ENCODE results near the gene ZNFX1.

The ZNFX1 gene

GRCh38 chr20:49312661-49313060 is 34.8 kb upstream of the ZNFX1 start:
- Histone ChIP-seq H3K27me3 (ENCODE audit: insufficient read depth, poor library complexity, severe bottlenecking) (peaks cover 17% of the 10 kb centered on the region), H3K4me3 (replicated peaks; ENCODE audit: insufficient read depth, low read length) (no peak overlapping the region), H3K27ac (replicated peaks) (no peak overlapping the region)
- TF ChIP-seq GABPA (IDR thresholded peaks at IDR 0.05; ENCODE audit: low read depth) (no peak), CTCF (IDR thresholded peaks at IDR 0.05; ENCODE audit: insufficient read depth, low read length) (no peak), REST (IDR thresholded peaks at IDR 0.05; ENCODE audit: insufficient replicate concordance, low read depth) (no peak), SPI1 (IDR thresholded peaks at IDR 0.05; ENCODE audit: borderline replicate concordance, low read depth) (no peak), POLR2AphosphoS5 (IDR thresholded peaks at IDR 0.05; ENCODE audit: low read depth) (no peak)
- no peak for DNase-seq (ENCODE audit: low read depth in 1 of 2, low spot score in 1 of 2)

- no peaks in the 10 kb centered on the region for H3K27me3 ChIP-seq (ENCODE audit: insufficient read depth, poor library complexity, severe bottlenecking)
- no peak for TF ChIP-seq POLR2AphosphoS5 (IDR thresholded peaks at IDR 0.05; ENCODE audit: low read depth)
- no peak for TF ChIP-seq SPI1 (IDR thresholded peaks at IDR 0.05; ENCODE audit: borderline replicate concordance, low read depth)
- TF ChIP-seq GABPA (IDR thresholded peaks at IDR 0.05; ENCODE audit: low read depth): no peak
- TF ChIP-seq REST (IDR thresholded peaks at IDR 0.05; ENCODE audit: insufficient replicate concordance, low read depth): no peak
- no peak for TF ChIP-seq CTCF (IDR thresholded peaks at IDR 0.05; ENCODE audit: insufficient read depth, low read length)
- no peak overlapping the region for H3K4me3 ChIP-seq (replicated peaks; ENCODE audit: insufficient read depth, low read length)
- no peak for DNase-seq (ENCODE audit: low read depth in 1 of 2, low spot score in 1 of 2)
- H3K27ac ChIP-seq (replicated peaks): no peak overlapping the region
Observed at GRCh38 chr20:49310705-49311104, 32.8 kb upstream of the ZNFX1 start.

- Histone ChIP-seq H3K4me3 (replicated peaks; ENCODE audit: insufficient read depth, low read length) (no peak overlapping the region), H3K27me3 (ENCODE audit: insufficient read depth, poor library complexity, severe bottlenecking) (no peaks in the 10 kb centered on the region), H3K27ac (replicated peaks) (no peak overlapping the region)
- TF ChIP-seq CTCF (IDR thresholded peaks at IDR 0.05; ENCODE audit: insufficient read depth, low read length): no peak
- no peak for TF ChIP-seq SPI1 (IDR thresholded peaks at IDR 0.05; ENCODE audit: borderline replicate concordance, low read depth)
- TF ChIP-seq GABPA (IDR thresholded peaks at IDR 0.05; ENCODE audit: low read depth): no peak
- no peak for TF ChIP-seq REST (IDR thresholded peaks at IDR 0.05; ENCODE audit: insufficient replicate concordance, low read depth)
- TF ChIP-seq POLR2AphosphoS5 (IDR thresholded peaks at IDR 0.05; ENCODE audit: low read depth): no peak
- no peak for DNase-seq (ENCODE audit: low read depth in 1 of 2, low spot score in 1 of 2)
Observed at GRCh38 chr20:49308875-49309274, 31.0 kb upstream of the ZNFX1 start.
